Epithelial cell of proximal tubule (primary cell): ENCODE data around the gene GLI2. TPM values are rescaled to one million over a fixed set of nuclear protein-coding genes. Genes with fewer than 3 reads are reported as not detected.

Experiments used
- DNase-seq: peaks from one replicate; pipeline ENCODE4 v3.0.0-alpha.2; 2011; ENCODE audit warnings: low read depth
- H3K4me3 ChIP-seq: 2 replicates; pipeline ENCODE4 v1.5.1; 2011; ENCODE audit warnings: low read depth, mild to moderate bottlenecking, low read length
- CTCF ChIP-seq: conservative IDR thresholded peaks from 2 replicates; pipeline ENCODE4 v1.5.1; 2012; ENCODE audit warnings: low read depth, mild to moderate bottlenecking, low read length
- total RNA-seq: library from RNA; depleted of rRNA; stranded (reverse); fragments of >200 nt; gene quantifications from 2 replicates; pipeline ENCODE4 v1.2.3, GENCODE V29; 2015

GLI2 gene
- total RNA-seq, 1 donor from 2014 or later: 4.0 TPM

GRCh38 chr2:120773186-120773800 is 37.6 kb downstream of the GLI2 start:
- H3K4me3 ChIP-seq: no peak overlapping the region
- no peak for DNase-seq
- no peak for TF ChIP-seq CTCF

GRCh38 chr2:120774557-120775160 is 39.0 kb downstream of the GLI2 start:
- no peak overlapping the region for H3K4me3 ChIP-seq
- DNase-seq: no peak
- no peak for TF ChIP-seq CTCF

- no peak overlapping the region for H3K4me3 ChIP-seq
- DNase-seq: no peak
- no peak for TF ChIP-seq CTCF
These were observed 39.5 kb downstream of the GLI2 start for GRCh38 chr2:120775194-120775593.

- DNase-seq: no peak
- no peak for TF ChIP-seq CTCF
- H3K4me3 ChIP-seq: no peak overlapping the region
These were observed 40.3 kb downstream of the GLI2 start for GRCh38 chr2:120775801-120776589.

- no peak for DNase-seq
- no peak for TF ChIP-seq CTCF
- no peak overlapping the region for H3K4me3 ChIP-seq
These were observed 41.0 kb downstream of the GLI2 start for GRCh38 chr2:120776649-120777048.

- H3K4me3 ChIP-seq: no peak overlapping the region
- DNase-seq: no peak
- no peak for TF ChIP-seq CTCF
These were observed 41.6 kb downstream of the GLI2 start for GRCh38 chr2:120777170-120777751.
